Measurements from ENCODE around the gene VLDLR.

VLDLR gene

DNA sequence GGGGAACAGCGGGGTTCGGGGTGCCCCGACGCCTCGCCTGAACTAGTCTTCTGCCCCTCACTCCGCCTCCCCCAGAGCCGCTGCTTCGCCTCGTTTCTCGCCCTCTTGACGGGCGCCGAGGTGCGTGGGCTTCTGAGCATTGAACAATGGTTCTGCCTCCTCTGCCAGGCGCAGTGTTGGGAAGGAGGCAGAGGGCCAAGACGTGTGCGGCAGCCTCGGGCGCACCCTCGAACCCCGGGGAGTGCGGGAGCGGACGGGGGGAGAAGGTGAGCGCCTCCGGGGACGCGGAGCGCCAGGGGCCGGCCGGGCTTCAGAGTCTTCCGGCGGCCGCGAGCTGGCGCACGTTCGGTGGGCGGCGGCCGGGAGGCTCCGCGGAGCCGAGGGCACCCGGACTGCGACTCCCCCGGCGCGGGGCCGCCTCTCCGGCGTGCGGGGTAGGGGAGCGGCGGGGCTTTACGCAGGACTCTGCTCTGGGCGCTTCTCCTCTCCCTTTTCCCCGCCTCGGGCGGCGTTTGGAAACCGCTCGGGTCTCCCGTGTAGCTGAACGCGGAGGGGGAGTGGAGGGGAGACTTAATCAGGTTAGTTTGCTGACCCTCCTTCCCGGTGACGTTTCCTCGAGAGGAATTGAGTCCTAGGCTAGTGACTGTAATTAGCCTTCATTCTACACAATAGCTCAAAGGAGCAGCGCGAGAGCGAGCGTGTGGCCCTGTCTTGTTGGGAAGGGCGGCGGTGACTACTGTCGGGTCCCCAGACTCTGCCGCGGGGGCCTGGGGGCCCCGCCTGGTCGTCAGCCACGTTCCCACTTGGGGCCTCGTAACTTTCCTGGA, 1.1 kb downstream of the VLDLR start:
- peak; percentile 2 for DNase-seq

DNA sequence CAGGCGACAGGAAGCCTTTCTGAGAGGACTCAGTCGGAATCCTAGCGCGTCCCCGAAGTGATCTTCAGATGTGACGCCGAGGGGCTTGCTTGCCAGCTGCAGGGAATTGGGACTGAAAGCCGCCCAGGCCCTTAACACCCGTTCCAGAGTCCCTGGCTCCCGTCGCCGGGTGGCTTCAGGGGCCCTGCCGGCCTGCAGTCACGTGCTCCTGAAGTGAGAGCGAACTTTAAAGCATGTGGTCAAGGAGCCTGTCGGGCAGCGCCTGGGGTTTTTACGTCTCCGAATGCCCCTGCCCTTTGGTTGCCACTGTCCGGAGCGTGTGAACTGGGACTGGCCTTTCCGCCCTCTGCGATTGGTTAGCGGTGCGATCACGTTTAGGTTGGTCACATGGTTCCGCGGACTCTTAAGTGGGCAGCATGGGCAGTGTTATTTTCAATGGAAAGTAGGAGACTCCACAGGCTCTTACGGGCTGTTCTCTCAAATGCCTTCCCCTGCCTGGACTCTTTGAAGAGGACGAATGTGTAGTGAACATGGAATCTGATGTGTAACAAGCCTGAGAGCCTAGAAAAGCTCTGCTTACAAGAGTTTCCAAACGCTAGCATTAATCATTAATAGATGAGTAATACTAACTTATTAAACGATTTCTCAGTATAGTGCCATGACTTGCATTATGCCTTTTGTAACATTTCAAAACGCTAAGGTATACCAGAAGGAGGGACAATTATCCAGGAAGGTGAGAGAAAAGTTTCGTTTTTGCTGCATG, 1.9 kb downstream of the VLDLR start:
- no peak for DNase-seq

DNA sequence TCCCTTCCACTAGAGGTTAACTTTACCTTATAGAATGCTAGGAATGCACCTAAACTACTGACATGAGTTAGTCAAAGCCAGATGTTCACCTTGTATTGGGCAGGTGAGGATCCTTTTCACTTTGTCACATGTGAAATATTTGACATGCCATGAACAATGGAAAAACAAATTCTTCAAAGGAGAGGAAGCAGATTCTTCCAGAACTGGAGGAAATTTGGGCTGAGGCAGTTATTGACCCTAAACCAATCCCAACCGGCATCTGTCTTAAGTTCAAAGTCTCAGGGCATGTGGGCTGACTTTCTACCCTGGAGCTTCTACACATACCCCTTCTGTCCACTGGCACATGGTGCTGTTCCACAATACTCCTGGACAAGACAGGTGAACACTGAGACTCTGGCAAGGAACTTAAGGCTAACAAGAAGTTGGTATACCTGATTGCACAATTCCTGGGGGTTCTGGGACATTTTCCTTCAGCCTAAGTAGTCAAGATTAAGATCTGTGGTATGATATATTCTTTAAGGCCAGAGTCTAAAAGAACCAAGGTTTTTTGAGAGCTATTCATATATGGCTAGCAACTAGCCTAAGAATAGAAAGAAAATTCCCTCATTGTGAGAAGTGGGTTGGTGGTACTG, 2.6 kb downstream of the VLDLR start:
- no peak for DNase-seq

DNA sequence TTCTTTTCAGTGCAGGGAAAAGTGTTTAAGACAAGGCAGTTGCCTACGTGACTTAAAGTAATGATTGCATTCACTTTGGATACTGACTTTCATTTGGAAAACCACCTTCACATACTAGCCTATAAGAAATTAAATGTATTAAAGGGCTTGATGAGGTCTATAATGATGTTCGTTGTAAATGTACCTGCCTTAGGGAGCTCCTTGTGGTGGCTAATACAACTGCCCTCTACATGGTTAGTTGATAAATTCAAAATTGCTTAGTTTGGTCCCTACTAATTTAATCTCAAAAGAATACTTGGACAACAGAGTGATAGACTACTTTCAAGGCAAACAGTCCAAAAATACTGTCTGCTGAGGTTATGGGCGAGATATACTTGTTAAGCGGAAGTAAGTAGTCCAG, 3.8 kb downstream of the VLDLR start:
- no peak for DNase-seq

GRCh38 chr9:2628919-2629318, 7.3 kb downstream of the VLDLR start:
- no peak for DNase-seq

GRCh38 chr9:2630158-2630557, 8.6 kb downstream of the VLDLR start:
- no peak for DNase-seq

- no peak for DNase-seq
Measured at GRCh38 chr9:2631263-2631662, 9.7 kb downstream of the VLDLR start.

DNA sequence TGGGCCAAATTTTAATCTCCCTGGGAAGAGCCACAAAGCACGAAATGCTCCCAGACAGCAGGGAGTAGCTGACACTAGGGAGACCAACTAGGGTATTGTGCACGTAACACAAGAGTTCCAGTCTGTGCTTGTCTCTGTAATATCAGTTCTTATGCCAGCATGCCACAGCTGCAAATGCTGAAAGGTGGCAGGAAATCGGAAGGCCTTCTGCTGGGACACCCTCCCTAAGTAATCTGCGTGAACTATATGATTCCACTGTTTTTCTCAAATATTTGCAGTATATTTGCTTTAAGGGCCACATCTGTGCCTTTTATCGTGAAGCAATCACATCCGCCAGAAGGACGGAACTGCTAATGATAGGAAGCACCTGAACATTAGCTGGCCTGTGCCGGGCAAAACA, 12.6 kb downstream of the VLDLR start:
- DNase-seq: no peak

GRCh38 chr9:2634818-2635217, 13.2 kb downstream of the VLDLR start:
- DNase-seq: no peak

DNA sequence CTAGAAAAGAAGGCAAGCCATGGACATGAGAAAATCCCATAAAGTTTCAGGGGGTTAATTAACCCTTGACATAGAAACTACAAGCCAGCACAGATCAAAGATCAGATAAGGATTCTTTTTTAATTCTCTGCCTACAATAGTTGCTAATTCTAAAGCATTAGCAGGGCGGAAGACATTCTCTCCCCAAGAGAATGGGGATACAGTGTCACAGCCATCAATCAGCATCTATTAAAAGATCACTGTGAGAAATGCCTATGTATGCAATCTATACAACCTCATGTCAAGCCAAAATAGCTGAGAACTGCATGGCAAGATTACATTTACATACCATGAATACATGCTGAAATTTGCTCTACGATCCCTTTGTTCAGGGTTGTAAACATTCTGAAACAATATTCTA, 14.3 kb downstream of the VLDLR start:
- DNase-seq: no peak

GRCh38 chr9:2637390-2637789, 15.8 kb downstream of the VLDLR start:
- DNase-seq: no peak

GRCh38 chr9:2638871-2639673, 17.5 kb downstream of the VLDLR start:
- no peak for DNase-seq

GRCh38 chr9:2639786-2640185, 18.2 kb downstream of the VLDLR start:
- no peak for DNase-seq

- DNase-seq: no peak
Measured at GRCh38 chr9:2640570-2640969, 19.0 kb downstream of the VLDLR start.

DNA sequence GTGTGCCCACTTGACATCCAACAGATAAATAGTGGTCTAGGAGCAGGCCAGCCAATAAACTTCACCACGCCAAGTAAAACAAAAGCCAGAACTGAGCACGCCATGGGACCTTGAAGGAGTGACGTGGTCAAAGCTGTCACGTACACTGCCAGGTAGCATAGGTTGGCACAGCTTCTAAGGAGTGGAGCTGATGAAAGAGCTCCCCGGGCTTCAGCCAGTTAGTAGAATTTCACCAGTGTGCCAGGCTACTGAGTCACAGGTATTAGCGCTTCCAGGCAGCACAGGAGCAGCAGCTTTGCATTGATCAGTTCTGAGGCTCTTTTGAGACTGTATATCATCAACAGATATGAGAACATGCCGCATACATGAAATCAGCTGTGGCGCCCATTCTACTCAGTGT, 19.4 kb downstream of the VLDLR start:
- no peak for DNase-seq

DNA sequence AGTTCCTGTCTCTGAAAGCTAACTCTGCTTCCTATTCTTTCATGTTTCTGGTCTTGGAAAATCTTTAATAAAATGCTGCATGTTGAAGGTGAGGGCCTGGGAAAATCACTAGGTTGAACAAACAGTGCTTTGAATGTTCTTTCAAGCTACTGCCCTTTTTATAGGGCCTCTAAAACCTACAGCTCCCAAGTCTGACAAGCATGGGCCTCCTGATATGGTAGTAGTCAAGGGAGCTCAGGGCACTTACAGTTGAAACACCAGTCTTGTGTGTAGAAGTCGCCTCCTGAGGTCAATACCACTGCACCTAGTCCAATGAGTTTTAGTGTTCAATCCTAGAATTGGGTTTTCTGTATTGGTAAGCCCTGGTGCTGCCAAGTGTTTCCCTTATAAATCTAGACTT, 20.5 kb downstream of the VLDLR start:
- no peak for DNase-seq

- no peak for DNase-seq
Measured at GRCh38 chr9:2645569-2645968, 24.0 kb downstream of the VLDLR start.

GRCh38 chr9:2655411-2655901, 33.9 kb downstream of the VLDLR start:
- DNase-seq: peak; percentile 31

GRCh38 chr9:2657427-2657826, 35.8 kb downstream of the VLDLR start:
- peak; percentile 11 for DNase-seq

DNA sequence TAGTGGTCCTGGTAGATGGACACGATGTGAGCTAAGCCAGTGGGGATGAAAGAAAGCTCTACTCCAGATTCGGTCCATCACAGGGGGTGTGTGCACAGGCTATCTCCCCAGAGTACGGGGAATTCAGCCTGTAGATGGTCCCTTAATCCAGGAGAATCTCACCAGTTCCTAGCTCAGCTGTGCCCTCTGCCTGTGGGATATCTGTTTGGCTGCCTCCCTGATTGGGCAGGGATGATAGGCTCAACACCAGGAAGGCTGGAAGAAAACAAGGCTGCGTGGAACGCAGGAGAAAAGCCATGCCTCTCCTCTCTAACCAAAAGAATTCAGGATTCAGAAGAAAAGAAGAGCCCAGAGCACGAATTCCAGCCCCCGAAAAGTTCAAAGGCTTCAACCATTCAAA, 40.9 kb downstream of the VLDLR start:
- DNase-seq: no peak

- no peak for DNase-seq
Measured at GRCh38 chr9:2663461-2664173, 42.0 kb downstream of the VLDLR start.
